HepG2 (cell line): ENCODE measurements around the gene ESPN. TPM values are rescaled to one million over a fixed set of nuclear protein-coding genes. Genes with fewer than 3 reads are reported as not detected.
A peak's percentile ranks its signal among the peaks of the same experiment; 100 is the strongest.

Experiments used
- ARNT2 ChIP-seq: sonication (generic); formaldehyde crosslinking; IDR thresholded peaks from 2 replicates; pipeline ENCODE4 v1.8.0; 2022; ENCODE audit warnings: mild to moderate bottlenecking, low read depth, missing genetic modification reagents, moderate library complexity
- IKZF1 ChIP-seq: fragments of 450-650 bp; IDR thresholded peaks from 2 replicates; pipeline ENCODE4 v1.7.1; 2016
- IRX3 ChIP-seq: sonication (generic); formaldehyde crosslinking; IDR thresholded peaks from 2 replicates; pipeline ENCODE4 v1.8.1; 2023; ENCODE audit warnings: mild to moderate bottlenecking, low read depth, missing genetic modification reagents, borderline replicate concordance
- KMT2B ChIP-seq: IDR thresholded peaks from 2 replicates; pipeline ENCODE4 v1.6.1; 2016; ENCODE audit warnings: missing genetic modification reagents, missing compliant biosample characterization
- MYC ChIP-seq: sonication (generic); formaldehyde crosslinking; IDR thresholded peaks from 2 replicates; pipeline ENCODE4 v1.9.0; 2021; ENCODE audit warnings: missing genetic modification reagents, borderline replicate concordance
- PCBP1 ChIP-seq: fragments of 200-400 bp; formaldehyde crosslinking; IDR thresholded peaks from 2 replicates; pipeline ENCODE4 v1.6.1; 2017; ENCODE audit warnings: mild to moderate bottlenecking, low read depth, low read length, borderline replicate concordance
- PRMT3 ChIP-seq: sonication (generic); formaldehyde crosslinking; IDR thresholded peaks from 2 replicates; pipeline ENCODE4 v1.8.1; 2022; ENCODE audit warnings: low read depth, mild to moderate bottlenecking, moderate library complexity, missing genetic modification reagents, borderline replicate concordance
- RFXAP ChIP-seq: sonication (generic); formaldehyde crosslinking; IDR thresholded peaks from 2 replicates; pipeline ENCODE4 v1.4.0; 2020; ENCODE audit warnings: missing genetic modification reagents, borderline replicate concordance
- SMC3 ChIP-seq: IDR thresholded peaks from 2 replicates; pipeline ENCODE4 v1.6.1; 2011; ENCODE audit warnings: low read length, improper control_type of control experiment
- ZBTB42 ChIP-seq: sonication (generic); formaldehyde crosslinking; IDR thresholded peaks from 2 replicates; pipeline ENCODE4 v1.5.0; 2020; ENCODE audit warnings: mild to moderate bottlenecking, missing genetic modification reagents
- ZFP90 ChIP-seq: sonication (generic); formaldehyde crosslinking; IDR thresholded peaks from 2 replicates; pipeline ENCODE4 v1.8.0; 2022; ENCODE audit warnings: missing genetic modification reagents, mild to moderate bottlenecking, inconsistent platforms, borderline replicate concordance
- ZNF205 ChIP-seq: IDR thresholded peaks from 2 replicates; pipeline ENCODE4 v1.6.1; 2018; ENCODE audit warnings: missing biosample characterization, missing genetic modification reagents
- ZNF234 ChIP-seq: sonication (generic); formaldehyde crosslinking; conservative IDR thresholded peaks from 2 replicates; pipeline ENCODE4 v1.5.1; 2020; ENCODE audit warnings: mild to moderate bottlenecking, missing genetic modification reagents
- ZNF354B ChIP-seq: sonication (generic); formaldehyde crosslinking; IDR thresholded peaks from 2 replicates; pipeline ENCODE4 v1.8.0; 2022; ENCODE audit warnings: mild to moderate bottlenecking, missing genetic modification reagents
- ZNF562 ChIP-seq: sonication (generic); formaldehyde crosslinking; IDR thresholded peaks from 2 replicates; pipeline ENCODE4 v1.8.0; 2022; ENCODE audit warnings: missing genetic modification reagents, borderline replicate concordance
- ZNF788 ChIP-seq: sonication (generic); formaldehyde crosslinking; IDR thresholded peaks from 2 replicates; pipeline ENCODE4 v1.5.0; 2020; ENCODE audit warnings: mild to moderate bottlenecking, missing genetic modification reagents, borderline replicate concordance
- polyA plus RNA-seq, 8 experiments: library from polyadenylated mRNA; depleted of rRNA in 3 of 8; stranded (reverse) in 7 of 8; unstranded in 1 of 8; fragments of >200 nt; fragmentation: Illumina TruSeq in 4 of 8; extraction: Trizol in 4 of 8; gene quantifications; 2 replicates each; pipeline versions ENCODE4 v1.2.1 to v1.2.3, GENCODE V29; 2011 to 2016; ENCODE audit warnings: low read depth in 4 of 8, missing spikeins in 1 of 8, mixed read lengths in 1 of 8; ENCODE audit not compliant: insufficient read depth in 1 of 8
- total RNA-seq, 5 experiments: library from RNA; depleted of rRNA; stranded (reverse); fragments of >200 nt; fragmentation: Illumina TruSeq; extraction: Trizol; gene quantifications; 2 replicates each; pipeline ENCODE4 v1.2.3, GENCODE V29; 2016; ENCODE audit warnings: low read depth in 1 of 5
- TF ChIP-seq, protein P1 (sequence below): sonication (generic); formaldehyde crosslinking; IDR thresholded peaks from 2 replicates; pipeline ENCODE4 v1.4.0; 2020; ENCODE audit warnings: missing genetic modification reagents
- TF ChIP-seq, protein P2 (sequence below): sonication (generic); formaldehyde crosslinking; IDR thresholded peaks from 2 replicates; pipeline ENCODE4 v1.9.0; 2021; ENCODE audit warnings: missing genetic modification reagents, mild to moderate bottlenecking, borderline replicate concordance
- TF ChIP-seq, protein P3 (sequence below): fragments of 450-650 bp; IDR thresholded peaks from 2 replicates; pipeline ENCODE4 v1.6.1; 2016
- TF ChIP-seq, protein P4 (sequence below): sonication (generic); formaldehyde crosslinking; IDR thresholded peaks from 2 replicates; pipeline ENCODE4 v1.4.0; 2020; ENCODE audit warnings: mild to moderate bottlenecking, missing genetic modification reagents, borderline replicate concordance
- TF ChIP-seq, protein P5 (sequence below): sonication (generic); formaldehyde crosslinking; IDR thresholded peaks from 2 replicates; pipeline ENCODE4 v1.8.0; 2022; ENCODE audit warnings: mild to moderate bottlenecking, missing genetic modification reagents, moderate library complexity

ESPN gene
- total and polyA plus RNA-seq, 2 of the 13 experiments (the other 11 are each of a cell fraction or from before 2014, with no cell fraction given) = 48.6 to 54.2 TPM

DNA sequence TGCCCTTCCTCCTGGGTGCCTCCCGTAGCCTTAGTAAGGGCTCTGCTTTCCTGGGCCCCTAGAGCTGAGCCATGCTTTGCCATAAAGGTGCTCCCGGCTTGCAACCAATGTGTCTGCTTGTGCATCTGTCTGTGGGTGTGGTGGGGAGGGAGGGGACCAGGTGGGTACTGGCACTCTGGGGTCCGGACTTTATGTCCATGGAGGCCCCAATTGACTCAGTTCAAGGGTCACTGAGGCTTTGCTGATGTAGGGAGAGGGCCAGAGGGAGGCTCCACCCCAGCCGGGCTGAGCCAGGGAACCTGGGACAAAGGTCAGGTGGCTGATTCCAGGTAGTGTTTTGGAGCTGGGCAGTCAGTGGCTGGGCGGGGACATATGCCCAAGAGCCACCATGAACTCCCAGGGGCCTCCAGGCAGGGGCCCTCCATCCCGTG is 26.4 kb downstream of the ESPN start (continued):
- no peak for TF ChIP-seq PCBP1
- peak; percentile 38; the same call in 1 of the 2 replicates for TF ChIP-seq ZNF205 (CRISPR knock-in tag)
- no peak for TF ChIP-seq SMC3
- TF ChIP-seq ZNF234 (CRISPR knock-in tag) = no peak
- TF ChIP-seq ZNF788 (CRISPR knock-in tag) = peak; percentile 76; the same call in 1 of the 2 replicates
- peak; percentile 60 for TF ChIP-seq MYC
- no peak for TF ChIP-seq IKZF1
- TF ChIP-seq IRX3 (CRISPR knock-in tag) = no peak
- no peak for TF ChIP-seq PRMT3 (CRISPR knock-in tag)
- no peak for TF ChIP-seq ZFP90 (CRISPR knock-in tag)
- TF ChIP-seq, protein P1, sequence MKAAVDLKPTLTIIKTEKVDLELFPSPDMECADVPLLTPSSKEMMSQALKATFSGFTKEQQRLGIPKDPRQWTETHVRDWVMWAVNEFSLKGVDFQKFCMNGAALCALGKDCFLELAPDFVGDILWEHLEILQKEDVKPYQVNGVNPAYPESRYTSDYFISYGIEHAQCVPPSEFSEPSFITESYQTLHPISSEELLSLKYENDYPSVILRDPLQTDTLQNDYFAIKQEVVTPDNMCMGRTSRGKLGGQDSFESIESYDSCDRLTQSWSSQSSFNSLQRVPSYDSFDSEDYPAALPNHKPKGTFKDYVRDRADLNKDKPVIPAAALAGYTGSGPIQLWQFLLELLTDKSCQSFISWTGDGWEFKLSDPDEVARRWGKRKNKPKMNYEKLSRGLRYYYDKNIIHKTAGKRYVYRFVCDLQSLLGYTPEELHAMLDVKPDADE = no peak
- no peak for TF ChIP-seq ZBTB42 (CRISPR knock-in tag)
- no peak for TF ChIP-seq ARNT2 (CRISPR knock-in tag)
- TF ChIP-seq, protein P2, sequence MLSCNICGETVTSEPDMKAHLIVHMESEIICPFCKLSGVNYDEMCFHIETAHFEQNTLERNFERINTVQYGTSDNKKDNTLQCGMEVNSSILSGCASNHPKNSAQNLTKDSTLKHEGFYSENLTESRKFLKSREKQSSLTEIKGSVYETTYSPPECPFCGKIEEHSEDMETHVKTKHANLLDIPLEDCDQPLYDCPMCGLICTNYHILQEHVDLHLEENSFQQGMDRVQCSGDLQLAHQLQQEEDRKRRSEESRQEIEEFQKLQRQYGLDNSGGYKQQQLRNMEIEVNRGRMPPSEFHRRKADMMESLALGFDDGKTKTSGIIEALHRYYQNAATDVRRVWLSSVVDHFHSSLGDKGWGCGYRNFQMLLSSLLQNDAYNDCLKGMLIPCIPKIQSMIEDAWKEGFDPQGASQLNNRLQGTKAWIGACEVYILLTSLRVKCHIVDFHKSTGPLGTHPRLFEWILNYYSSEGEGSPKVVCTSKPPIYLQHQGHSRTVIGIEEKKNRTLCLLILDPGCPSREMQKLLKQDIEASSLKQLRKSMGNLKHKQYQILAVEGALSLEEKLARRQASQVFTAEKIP (CRISPR knock-in tag) = no peak
- TF ChIP-seq, protein P3, sequence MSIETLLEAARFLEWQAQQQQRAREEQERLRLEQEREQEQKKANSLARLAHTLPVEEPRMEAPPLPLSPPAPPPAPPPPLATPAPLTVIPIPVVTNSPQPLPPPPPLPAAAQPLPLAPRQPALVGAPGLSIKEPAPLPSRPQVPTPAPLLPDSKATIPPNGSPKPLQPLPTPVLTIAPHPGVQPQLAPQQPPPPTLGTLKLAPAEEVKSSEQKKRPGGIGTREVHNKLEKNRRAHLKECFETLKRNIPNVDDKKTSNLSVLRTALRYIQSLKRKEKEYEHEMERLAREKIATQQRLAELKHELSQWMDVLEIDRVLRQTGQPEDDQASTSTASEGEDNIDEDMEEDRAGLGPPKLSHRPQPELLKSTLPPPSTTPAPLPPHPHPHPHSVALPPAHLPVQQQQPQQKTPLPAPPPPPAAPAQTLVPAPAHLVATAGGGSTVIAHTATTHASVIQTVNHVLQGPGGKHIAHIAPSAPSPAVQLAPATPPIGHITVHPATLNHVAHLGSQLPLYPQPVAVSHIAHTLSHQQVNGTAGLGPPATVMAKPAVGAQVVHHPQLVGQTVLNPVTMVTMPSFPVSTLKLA = no peak
- no peak for TF ChIP-seq ZNF354B (CRISPR knock-in tag)
- TF ChIP-seq, protein P4, sequence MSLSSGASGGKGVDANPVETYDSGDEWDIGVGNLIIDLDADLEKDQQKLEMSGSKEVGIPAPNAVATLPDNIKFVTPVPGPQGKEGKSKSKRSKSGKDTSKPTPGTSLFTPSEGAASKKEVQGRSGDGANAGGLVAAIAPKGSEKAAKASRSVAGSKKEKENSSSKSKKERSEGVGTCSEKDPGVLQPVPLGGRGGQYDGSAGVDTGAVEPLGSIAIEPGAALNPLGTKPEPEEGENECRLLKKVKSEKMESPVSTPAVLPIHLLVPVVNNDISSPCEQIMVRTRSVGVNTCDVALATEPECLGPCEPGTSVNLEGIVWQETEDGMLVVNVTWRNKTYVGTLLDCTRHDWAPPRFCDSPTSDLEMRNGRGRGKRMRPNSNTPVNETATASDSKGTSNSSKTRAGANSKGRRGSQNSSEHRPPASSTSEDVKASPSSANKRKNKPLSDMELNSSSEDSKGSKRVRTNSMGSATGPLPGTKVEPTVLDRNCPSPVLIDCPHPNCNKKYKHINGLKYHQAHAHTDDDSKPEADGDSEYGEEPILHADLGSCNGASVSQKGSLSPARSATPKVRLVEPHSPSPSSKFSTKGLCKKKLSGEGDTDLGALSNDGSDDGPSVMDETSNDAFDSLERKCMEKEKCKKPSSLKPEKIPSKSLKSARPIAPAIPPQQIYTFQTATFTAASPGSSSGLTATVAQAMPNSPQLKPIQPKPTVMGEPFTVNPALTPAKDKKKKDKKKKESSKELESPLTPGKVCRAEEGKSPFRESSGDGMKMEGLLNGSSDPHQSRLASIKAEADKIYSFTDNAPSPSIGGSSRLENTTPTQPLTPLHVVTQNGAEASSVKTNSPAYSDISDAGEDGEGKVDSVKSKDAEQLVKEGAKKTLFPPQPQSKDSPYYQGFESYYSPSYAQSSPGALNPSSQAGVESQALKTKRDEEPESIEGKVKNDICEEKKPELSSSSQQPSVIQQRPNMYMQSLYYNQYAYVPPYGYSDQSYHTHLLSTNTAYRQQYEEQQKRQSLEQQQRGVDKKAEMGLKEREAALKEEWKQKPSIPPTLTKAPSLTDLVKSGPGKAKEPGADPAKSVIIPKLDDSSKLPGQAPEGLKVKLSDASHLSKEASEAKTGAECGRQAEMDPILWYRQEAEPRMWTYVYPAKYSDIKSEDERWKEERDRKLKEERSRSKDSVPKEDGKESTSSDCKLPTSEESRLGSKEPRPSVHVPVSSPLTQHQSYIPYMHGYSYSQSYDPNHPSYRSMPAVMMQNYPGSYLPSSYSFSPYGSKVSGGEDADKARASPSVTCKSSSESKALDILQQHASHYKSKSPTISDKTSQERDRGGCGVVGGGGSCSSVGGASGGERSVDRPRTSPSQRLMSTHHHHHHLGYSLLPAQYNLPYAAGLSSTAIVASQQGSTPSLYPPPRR (CRISPR knock-in tag) = peak; percentile 71
- no peak for TF ChIP-seq KMT2B (CRISPR knock-in tag)
- no peak for TF ChIP-seq ZNF562 (CRISPR knock-in tag)
- TF ChIP-seq, protein P5, sequence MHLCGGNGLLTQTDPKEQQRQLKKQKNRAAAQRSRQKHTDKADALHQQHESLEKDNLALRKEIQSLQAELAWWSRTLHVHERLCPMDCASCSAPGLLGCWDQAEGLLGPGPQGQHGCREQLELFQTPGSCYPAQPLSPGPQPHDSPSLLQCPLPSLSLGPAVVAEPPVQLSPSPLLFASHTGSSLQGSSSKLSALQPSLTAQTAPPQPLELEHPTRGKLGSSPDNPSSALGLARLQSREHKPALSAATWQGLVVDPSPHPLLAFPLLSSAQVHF = 0 out of 2 replicates have a peak, but pooled peaks have one; percentile 38
- TF ChIP-seq RFXAP = 0 out of 2 replicates have a peak, but pooled peaks have one; percentile 42
